Suppressor macrophage treated with lipopolysaccharide for 1 hour (primary cell): ENCODE measurements around the gene ZIK1.

Source experiments
- DNase-seq, 3 donors: peaks; one replicate each; pipeline ENCODE4 v3.0.0-alpha.2; 2020 to 2022

The ZIK1 gene

DNA sequence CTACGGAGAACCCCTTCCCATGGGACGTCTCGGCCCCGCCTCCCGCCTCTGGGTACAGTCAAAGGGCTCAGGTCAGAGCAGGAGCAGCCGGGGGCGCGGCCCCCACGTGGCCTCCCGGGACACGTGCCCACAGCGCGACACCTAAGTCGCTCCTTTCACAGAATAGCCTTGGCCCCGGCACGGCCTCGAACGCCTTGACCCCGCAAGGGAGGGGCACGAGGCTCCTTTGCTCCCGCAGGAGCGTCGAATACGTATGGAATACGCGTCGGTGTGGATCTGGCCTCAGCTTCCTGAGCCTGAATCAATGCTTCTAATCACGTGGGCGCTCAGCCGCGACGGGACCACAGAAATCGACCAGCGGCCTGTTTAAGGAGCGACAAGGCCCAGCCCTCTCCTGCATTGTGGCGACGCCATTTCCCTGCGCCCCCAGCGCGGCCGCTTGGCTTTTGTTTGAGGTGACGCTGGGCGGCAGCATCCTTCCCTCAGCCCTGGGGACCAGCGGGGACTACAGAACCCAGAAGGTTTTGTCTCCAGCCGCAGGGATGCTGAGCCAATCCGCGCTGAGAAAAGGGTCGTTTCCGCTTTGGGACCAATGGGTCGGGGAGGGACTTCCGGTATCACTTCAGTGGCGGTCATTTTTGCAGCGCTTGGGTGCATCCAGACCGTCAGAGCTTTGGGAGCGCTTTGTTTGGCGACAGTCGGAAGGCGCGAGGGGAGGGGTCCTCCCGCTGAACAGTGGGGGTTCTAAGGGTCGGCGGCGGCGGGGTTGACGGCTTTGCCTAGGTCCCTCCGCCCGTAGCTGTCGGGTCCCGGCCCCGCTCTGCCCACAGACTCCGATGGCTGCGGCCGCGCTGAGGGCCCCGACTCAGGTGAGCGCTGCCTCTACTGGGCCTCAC is at the start of gene ZIK1:
ZIK1 (plus strand) TSS at position 625 of the 896 bp plus-strand sequence; CDS start at position 837, 212 bp downstream.
- DNase-seq, result peak; percentile 91 to 93 (median 92)

DNA sequence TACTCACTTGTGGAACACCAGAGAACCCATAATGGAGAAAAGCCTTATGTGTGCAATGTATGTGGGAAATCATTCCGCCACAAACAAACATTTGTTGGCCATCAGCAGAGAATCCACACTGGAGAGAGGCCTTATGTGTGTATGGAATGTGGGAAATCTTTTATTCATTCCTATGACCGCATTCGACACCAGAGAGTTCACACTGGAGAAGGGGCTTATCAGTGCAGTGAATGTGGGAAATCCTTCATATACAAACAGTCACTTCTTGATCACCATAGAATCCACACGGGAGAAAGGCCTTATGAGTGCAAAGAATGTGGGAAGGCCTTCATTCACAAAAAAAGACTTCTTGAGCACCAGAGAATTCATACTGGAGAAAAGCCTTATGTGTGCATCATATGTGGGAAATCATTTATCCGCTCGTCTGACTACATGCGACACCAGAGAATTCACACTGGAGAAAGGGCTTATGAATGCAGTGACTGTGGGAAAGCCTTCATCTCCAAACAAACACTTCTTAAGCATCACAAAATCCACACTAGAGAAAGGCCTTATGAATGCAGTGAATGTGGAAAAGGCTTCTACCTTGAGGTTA is 45.9 kb upstream of the ZIK1 start:
- DNase-seq, result no peak

DNA sequence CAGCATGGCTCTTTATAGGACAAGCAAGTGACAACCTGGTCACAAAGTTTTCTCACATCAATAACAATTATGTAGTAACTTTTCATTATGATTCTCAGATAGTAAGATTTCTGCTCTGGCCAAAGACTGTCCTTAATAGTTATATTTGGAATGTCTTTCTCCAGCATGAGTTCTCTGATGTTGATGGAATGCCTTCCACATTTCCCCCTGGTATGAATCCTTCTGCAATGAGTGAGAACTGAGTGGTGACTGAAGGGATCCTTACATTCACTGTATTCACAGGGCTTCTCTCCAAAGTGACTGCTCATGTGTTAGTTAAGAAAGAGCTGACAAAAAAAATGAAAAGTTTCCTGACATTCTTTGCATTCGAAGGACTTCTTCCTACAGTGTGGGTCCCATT is 37.4 kb upstream of the ZIK1 start:
- no peak for DNase-seq

DNA sequence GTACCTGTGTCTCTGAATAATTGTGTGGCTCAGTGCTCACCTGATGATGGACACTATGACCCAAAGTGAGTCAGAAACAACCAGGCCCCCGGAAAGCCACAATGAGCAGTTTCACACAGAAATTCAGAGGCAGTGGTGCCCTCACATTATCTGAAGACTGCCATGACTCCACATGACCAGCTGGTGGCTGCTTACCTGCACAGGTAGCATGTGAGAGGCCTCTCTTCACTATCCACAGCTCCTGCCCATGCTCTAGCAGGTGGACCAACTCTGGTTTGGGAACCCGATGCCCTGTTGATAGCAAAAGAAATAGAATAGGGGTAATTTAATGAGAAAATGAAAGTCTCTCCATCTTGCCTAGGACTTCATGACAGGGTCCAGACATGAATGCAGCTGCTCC is 31.5 kb upstream of the ZIK1 start:
- no peak for DNase-seq

DNA sequence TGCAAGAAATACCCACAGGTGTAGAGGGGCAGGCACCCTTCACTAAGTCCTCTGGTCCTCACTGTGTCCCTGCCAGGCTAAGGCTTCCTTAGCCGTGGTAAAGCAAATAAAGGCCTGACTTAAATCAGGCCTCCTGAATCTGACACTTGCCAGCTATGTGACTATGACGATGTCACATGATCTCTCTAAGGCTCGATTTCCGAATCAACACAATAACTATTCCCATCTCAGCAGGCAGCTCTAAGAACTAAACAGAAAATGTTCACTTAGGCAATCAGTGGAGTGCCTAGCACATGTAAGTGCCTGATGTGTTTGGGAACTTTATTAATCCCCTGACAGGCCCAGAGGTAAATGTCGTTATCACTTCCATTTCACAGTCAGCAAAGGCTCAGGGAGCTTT is 26.3 kb upstream of the ZIK1 start:
- DNase-seq, result no peak

DNA sequence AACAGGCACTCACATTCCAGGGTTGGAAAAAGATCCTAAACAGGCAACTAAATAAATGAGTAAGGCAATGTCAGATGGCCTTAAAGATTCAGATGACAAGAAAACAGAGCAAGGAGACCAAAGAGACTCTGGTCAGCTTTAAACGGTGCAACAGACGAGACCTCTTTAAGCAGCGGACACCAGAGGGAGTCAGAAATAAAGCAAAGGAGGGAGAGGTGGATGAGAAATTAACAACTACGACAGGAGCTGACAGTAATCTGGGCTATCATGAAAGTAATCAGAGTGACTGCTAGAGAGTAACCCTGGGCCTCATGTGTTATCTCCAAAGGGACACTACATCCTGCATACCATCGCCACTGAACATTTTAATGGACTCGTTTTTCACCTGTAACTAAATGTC is 25.4 kb upstream of the ZIK1 start:
- DNase-seq, result no peak

DNA sequence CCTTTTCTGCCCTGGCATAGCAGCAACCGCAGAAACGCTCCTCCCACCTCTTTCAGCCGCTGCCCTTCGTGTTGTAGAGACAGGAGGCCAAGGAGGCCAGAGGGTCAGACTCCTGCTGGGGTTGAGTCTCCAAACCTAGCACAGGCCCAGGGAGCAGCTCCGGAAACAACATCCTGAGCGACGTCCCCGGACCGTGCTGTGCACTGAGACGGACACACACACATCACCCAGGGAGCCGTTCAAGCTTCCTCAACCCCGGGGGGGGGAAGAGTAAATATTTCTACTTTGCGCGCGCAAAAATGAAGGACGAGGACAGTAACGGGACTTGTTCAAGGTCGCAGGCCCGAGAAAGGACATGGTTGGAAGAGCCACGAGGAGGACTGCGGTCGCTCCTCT is 24.9 kb upstream of the ZIK1 start:
- peak in 1 of 3 donors; percentile 8 for DNase-seq

DNA sequence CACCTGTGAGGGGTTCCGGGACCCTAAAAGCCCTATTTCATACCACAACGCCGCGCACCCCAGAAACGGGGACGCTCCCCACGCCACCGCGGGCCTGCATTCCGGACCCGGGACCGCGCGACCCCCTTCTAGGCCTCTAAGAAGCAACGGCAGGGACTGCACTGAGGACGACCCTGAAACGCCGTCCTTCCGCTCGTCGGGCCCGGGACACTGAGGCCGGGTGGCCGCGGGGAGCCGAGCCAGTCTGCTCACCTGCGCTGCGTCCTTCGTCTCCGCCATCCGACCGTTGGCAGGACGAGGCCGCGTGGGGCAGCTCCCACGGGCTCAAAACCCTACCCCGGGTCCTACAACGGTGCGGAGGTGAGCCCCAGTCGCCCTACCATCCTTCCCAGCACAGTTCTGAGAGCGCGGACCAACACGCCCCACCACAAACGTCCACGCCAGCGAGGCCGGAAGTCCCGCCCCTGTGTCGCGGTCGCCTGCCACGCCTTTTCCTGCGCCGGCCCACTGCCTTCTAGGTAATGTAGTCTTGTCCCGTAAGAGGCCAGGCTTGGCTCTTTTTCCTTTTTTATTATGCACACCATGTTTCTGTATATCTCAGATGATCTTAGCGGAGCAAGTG is 24.4 kb upstream of the ZIK1 start, which contains the start of gene ZNF550:
ZNF550 (minus strand) TSS at position 460 of the 622 bp plus-strand sequence; CDS start at position 279, 181 bp downstream.
- DNase-seq, result peak; percentile 86 to 94 (median 91)

DNA sequence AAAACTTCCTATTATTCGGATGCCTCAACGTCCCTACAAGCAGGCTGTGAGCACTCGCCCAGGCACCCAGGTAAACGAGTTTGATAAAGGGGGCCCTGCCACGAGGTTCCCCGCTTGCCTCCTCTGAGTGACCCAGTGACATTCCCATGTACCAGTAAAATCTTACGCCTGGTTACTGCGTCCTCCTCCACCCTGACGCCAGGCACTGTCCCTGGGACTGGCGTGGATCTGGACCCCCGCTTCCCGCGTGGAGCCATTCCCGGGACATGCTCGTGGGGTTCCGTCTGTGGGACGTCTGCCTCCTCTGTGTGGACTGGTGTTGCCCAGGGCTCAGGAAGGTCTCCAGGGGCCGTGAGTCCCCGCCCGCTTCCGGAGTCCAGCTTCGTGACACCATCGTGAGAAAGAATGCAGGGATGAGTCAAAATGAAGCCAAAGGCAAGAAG is 23.9 kb upstream of the ZIK1 start:
- DNase-seq, result peak in 1 of 3 donors; percentile 5

DNA sequence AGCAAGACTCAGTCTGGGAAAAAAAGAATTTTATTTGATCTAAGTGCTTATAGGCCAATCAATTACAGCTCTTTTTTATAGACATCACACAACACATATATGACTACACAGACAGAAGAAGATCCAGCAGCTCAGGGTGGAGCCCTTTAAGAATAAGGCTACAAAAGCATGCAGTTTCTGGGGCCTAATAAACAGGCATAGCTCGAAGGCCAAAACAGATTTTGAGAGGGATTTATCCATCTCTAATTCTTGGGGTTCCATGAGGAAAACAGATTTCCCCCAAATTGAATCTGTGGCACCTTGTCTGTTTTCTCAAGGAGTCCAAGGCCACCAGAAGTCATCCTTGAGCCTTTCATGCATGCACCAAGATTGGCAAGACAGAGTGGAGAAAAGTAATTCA is 20.4 kb upstream of the ZIK1 start:
- DNase-seq, result no peak

DNA sequence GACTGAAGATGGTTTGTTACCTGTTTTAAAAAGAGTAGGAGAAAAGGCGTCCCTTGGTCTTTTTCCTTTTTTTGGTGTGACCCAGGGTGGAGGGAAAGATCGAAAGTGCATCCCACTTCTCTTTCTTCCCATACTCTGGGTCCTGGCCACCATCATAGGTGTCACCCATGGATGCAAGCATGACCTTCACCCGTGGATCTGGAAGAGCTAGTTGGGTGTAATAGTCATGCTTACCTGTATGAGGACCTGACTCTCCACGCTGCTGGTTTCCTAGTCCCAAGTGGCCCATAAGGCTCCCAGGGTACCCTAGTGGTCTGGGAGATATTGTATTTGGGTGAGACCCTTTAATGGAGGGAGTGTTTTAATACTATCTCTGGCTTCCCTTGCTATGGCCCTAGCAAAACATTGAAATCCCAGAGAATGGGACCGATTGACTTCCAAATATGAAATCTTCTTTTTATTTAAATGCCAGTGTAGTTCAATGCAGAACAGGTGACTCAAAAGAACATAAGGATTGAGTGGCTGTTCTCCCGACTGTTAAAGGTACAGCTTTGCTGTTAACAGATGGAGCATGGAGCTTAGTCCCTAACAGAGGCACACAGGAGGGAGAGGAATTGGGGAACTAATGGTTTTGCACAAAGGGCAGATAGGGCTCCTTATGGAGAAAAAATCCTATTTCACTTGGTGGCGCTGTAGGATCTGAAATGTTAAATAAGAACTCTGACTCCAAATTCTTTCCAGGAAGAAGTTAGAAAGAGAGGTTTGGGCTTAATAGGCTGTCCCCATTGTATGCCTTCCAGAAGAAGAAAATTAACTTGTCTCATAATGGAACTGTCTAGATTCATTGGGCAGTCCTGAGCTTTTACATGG is 17.3 kb upstream of the ZIK1 start:
- peak in 2 of 3 donors; percentile 31 to 56 for DNase-seq

DNA sequence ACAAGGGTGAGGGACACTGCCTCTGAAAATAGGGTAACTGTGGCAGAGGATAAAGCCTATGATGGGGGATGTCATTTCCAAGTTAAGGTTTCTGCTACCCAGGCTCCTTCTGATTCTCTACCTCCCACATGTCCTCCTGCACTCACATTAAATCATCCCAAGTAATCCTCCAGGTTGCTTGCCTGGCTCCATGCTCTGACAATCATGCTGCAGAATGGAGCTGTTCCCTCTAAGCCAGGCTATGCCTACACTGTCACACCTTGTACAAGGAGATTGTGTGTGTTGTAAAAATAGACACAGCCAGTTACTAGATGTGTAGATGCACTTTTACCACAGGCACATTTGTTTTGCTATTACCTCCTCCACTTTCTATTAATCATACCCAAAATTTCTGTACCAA is 13.2 kb upstream of the ZIK1 start:
- no peak for DNase-seq

DNA sequence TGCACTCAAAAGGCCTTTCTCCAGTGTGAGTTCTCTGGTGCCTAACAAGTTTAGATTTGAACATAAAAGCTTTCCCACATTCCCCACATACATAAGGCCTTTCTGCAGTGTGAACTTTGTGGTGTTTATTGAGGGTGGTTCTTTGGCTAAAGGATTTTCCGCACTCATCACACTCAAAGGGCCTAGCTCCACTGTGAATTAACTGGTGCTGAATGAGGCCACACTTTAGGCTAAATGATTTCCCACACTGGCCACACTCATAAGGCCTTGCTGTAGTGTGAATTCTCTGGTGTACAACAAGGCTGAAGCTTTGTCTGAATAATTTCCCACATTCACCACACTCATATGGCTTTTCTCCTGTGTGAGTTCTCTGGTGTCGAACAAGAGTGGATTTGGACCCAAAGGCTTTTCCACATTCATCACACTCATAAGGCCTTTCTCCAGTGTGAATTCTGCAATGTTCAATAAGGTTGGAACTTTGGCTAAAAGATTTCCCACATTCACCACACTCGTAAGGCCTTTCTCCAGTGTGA is 11.5 kb upstream of the ZIK1 start:
- no peak for DNase-seq

DNA sequence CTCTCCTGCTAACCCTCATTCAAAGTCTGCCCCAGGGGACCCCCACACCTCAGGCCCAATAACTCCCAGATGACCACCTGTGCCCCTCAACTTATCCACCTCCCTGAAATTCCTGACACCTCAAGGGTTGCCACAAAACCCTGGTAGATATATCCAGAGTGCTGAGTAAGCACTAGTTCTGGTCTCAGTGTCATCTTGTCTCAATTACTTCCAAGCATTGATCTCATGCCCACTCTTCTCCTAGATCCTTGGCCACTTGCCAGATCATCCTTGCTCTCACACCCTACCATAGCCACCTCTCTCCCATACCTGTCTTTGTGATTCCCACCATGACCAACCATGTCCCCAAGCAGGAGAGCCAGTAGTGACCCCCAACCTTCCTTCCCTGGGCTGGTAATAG is 7.3 kb upstream of the ZIK1 start:
- DNase-seq, result no peak

DNA sequence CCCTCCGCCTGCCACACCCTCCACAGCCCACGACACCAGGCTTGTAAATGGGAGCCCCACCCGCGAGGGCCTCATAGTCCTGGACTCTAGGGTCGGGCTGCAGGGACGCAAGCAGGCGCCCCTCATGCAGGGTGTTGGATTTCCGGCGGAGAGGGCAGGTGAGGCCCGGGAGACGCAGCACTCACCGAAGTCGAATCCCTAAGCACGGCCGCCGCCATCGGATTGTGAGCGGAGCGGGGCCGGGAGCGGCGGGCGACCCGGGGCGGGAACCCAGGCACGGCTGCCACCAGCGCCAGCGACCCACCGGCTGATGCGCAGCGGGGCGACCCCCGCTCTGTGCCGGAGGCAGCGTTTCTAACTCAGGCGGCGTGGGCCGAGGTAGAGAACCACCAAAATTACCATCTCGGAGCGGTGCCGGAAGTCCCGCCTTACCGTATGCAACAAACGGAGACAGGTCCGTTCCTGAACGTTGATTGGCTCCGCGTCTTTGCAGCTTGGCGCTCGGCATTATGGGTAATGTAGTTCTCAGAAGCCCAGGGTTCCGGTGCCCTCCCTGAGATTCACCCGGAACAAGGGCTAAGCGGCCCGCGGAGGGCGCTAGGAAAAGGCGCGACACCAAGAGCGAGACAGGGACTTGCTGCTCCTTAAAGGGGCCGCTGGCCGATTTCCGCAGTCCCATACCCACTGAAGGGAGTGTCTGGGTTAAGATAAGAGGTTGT is 5.3 kb upstream of the ZIK1 start, which contains the start of gene ZNF416:
ZNF416 (minus strand) TSS at position 425 of the 719 bp plus-strand sequence; CDS start at position 218, 207 bp downstream.
- DNase-seq, result peak; percentile 98 to 99 (median 99)

DNA sequence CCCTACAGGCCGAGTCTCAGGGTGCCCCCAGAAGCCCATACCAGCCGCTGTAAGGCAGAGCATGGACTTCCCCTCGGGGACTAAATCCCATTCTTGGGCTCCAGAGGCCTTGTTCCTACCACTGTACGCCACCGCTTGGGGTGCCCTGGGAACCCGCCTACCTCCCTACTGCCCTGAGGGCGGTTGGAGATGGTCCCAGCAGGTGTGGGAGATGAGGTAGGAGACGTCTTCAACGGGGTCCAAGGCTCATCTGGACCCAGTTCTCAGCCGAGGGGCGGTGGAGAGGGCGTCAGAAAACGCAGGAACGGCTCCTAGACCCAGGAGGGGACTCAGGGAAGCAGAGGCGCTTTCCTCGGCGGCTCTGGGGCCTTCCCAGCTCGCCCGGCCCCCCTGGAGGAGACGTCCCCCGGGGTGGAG is 833 bp upstream of the ZIK1 start:
- no peak for DNase-seq

DNA sequence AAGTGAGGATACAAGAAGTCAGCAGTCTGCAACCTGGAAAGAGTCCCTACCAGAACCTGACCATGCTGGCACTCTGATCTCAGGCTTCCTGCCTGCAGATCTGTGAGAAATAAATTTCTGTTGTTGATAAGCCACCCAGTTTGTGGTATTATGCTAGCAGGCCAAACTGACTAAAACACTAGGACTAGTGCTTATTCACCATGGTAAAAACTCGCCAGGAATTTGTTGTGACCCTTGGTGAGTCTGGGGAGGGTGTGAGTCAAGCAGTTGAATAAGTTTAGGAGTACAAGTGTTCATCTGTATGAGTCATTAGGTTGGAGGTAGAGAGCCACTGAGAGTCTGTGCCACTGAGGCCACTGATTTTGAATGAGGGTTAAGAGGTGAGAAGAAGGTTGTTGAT is 3.6 kb downstream of the ZIK1 start:
- no peak for DNase-seq

DNA sequence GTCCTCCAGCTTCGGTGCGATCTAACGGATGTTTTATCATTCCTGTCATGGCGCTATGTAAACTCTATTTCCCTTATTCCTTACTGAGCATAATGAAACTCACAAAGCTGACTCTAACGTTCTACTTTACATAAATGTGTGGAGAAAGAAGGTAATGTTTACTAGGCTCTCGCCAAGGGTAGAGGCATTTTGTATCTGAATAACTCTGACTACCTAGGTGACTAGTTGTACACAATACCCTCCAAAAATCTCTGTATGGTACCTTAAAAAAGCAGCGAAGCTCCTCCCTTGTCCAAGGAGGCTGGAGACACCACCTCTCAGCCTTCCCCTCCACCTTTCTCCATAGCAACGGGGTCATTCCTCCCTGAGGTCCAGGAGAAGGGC is 15.4 kb downstream of the ZIK1 start:
- no peak for DNase-seq

DNA sequence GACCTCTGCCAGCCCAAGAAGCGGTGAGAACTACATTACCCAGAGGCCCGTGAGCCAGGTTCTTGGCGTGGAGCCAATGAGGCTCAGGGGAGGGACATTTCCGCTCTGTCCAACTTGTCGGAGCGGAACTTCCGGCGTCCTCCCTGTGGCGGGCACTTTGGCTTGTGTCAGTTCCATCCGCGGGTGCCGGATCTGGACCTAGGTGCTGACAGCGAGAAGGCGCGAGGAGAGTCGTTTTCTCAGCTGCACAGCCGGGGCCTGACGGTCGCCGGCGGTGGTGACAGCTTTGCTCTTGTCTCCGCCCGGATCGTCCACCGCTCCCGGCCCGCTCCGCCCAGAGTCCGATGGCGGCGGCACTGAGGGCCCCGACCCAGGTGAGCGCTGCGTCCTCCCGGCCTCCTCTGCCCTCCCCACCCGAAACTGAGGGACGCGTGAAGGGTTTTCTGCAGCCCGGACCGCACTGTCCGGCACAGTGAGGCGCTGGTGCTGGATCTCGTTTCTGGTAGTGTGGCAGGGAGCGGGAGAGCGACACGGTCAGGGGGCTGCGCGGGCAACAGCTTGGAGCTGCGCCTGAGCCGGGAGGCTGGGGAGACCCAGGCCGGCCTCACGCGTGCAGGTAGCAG is 15.9 kb downstream of the ZIK1 start, which contains the start of gene ZNF530:
ZNF530 (plus strand) TSS at position 125 of the 623 bp plus-strand sequence. CDS start 4,461 bp downstream, outside the sequence.
- DNase-seq, result peak; percentile 95 to 98 (median 97)

DNA sequence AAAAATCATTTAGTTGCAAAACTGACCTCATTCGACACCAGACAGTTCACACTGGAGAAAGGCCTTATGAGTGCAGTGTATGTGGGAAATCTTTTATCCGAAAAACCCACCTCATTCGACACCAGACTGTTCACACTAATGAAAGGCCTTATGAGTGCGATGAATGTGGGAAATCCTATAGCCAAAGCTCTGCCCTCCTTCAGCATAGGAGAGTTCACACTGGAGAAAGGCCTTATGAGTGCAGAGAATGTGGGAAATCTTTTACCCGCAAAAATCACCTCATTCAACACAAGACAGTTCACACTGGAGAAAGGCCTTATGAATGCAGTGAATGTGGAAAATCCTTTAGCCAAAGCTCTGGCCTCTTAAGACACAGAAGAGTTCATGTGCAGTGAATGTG is 23.0 kb downstream of the ZIK1 start:
- DNase-seq, result no peak

DNA sequence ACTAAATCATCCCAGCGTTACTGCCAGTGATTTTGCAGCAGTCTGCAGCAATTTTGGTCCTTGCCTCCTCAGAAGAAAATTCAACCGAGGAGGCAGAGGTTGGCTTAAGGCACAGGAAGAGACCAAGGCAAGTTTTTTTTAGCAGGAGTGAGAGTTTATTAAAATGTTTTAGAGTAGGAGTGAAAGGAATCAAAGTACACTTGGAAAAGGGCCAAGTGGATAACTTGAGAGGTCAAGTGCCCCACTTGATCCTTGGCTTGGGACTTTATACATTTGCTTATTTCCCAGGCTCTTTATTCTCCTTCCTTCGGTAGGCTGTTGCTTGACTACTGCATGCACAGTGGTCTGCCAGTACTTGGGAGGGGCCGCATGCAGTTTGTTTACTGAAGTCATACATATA is 27.2 kb downstream of the ZIK1 start:
- no peak for DNase-seq
